HFFc6 (cell line): ENCODE measurements around the gene CHD9NB. TPM values are rescaled to one million over a fixed set of nuclear protein-coding genes. Genes with fewer than 3 reads are reported as not detected.

Source experiments
- DNase-seq: peaks from one replicate; pipeline ENCODE4 v3.0.0-alpha.2; 2018
- H3K27ac Mint-ChIP-seq: 2 replicates; pipeline ENCODE4 v1.8.0; 2020; ENCODE audit warnings: mild to moderate bottlenecking, mixed read lengths
- H3K27me3 Mint-ChIP-seq: 2 replicates; pipeline ENCODE4 v1.8.0; 2021; ENCODE audit warnings: mild to moderate bottlenecking, moderate library complexity, mixed read lengths; ENCODE audit not compliant: insufficient read depth
- H3K36me3 Mint-ChIP-seq: 2 replicates; pipeline ENCODE4 v1.8.0; 2021; ENCODE audit warnings: low read depth, mixed read lengths
- H3K4me1 Mint-ChIP-seq: 2 replicates; pipeline ENCODE4 v1.8.0; 2020; ENCODE audit warnings: low read depth, mixed read lengths
- H3K4me3 Mint-ChIP-seq: 2 replicates; pipeline ENCODE4 v1.8.0; 2020; ENCODE audit warnings: mild to moderate bottlenecking, moderate library complexity, mixed read lengths
- H3K9me3 Mint-ChIP-seq: 2 replicates; pipeline ENCODE4 v1.8.0; 2020; ENCODE audit warnings: mild to moderate bottlenecking, mixed read lengths
- CTCF ChIP-seq: fragments of 200-600 bp; sonication (generic); IDR thresholded peaks from 2 replicates; pipeline ENCODE4 v1.5.0; 2021; ENCODE audit warnings: antibody characterized with exemption, mild to moderate bottlenecking
- total RNA-seq, 6 experiments: library from RNA; stranded (reverse); fragmentation: NEBNext Ultra II Directional; extraction: Animal tissue kit (Norgen Biotek cat#: 25700); gene quantifications; 2 replicates in 1 of 6; 3 replicates in 5 of 6; pipeline ENCODE4 v1.2.3, GENCODE V29; 2021

Gene CHD9NB
- total RNA-seq, 6 experiments from 2014 or later, result 2.1 to 4.0 (median 3.1) TPM

- TF ChIP-seq CTCF, result no peak
- no peak for DNase-seq
- Mint-ChIP-seq H3K36me3 (peaks cover 23% of the 10 kb centered on the region), H3K27ac (peak overlapping the region; percentile 62), H3K27me3 (peaks cover 6% of the 10 kb centered on the region), H3K4me1 (peaks cover 97% of the 10 kb centered on the region), H3K4me3 (no peak overlapping the region), H3K9me3 (no peaks in the 10 kb centered on the region)
Measured at GRCh38 chr16:53082509-53082908, 29.8 kb upstream of the CHD9NB start.

GRCh38 chr16:53081686-53082407 lies 29.1 kb upstream of the CHD9NB start:
- H3K36me3 Mint-ChIP-seq, result peaks cover 23% of the 10 kb centered on the region
- no peaks in the 10 kb centered on the region for H3K9me3 Mint-ChIP-seq
- H3K27me3 Mint-ChIP-seq, result peaks cover 6% of the 10 kb centered on the region
- peaks cover 90% of the 10 kb centered on the region for H3K4me1 Mint-ChIP-seq
- H3K27ac Mint-ChIP-seq, result no peak overlapping the region; the same call in 1 of the 2 replicates
- DNase-seq, result no peak
- H3K4me3 Mint-ChIP-seq, result no peak overlapping the region
- TF ChIP-seq CTCF, result no peak

- H3K27ac Mint-ChIP-seq, result peak overlapping the region; percentile 87
- peaks cover 23% of the 10 kb centered on the region for H3K36me3 Mint-ChIP-seq
- H3K4me1 Mint-ChIP-seq, result peaks cover 82% of the 10 kb centered on the region
- no peak for TF ChIP-seq CTCF
- H3K27me3 Mint-ChIP-seq, result peaks cover 6% of the 10 kb centered on the region
- peak overlapping the region; percentile 81 for H3K4me3 Mint-ChIP-seq
- no peaks in the 10 kb centered on the region for H3K9me3 Mint-ChIP-seq
- DNase-seq, result no peak
Measured at GRCh38 chr16:53081032-53081424, 28.3 kb upstream of the CHD9NB start.

GRCh38 chr16:53080345-53081031 lies 27.8 kb upstream of the CHD9NB start:
- peak overlapping the region; percentile 81 for H3K4me3 Mint-ChIP-seq
- peaks cover 4% of the 10 kb centered on the region for H3K9me3 Mint-ChIP-seq
- peak; percentile 93 for DNase-seq
- H3K4me1 Mint-ChIP-seq, result peaks cover 77% of the 10 kb centered on the region
- peaks cover 6% of the 10 kb centered on the region for H3K27me3 Mint-ChIP-seq
- TF ChIP-seq CTCF, result no peak
- H3K27ac Mint-ChIP-seq, result peak overlapping the region; percentile 87
- H3K36me3 Mint-ChIP-seq, result peaks cover 28% of the 10 kb centered on the region

- TF ChIP-seq CTCF, result no peak
- Mint-ChIP-seq H3K27me3 (peaks cover 4% of the 10 kb centered on the region), H3K4me1 (peaks cover 62% of the 10 kb centered on the region), H3K9me3 (peaks cover 17% of the 10 kb centered on the region), H3K4me3 (no peak overlapping the region), H3K27ac (peak overlapping the region; percentile 87), H3K36me3 (peaks cover 41% of the 10 kb centered on the region)
- DNase-seq, result no peak
Measured at GRCh38 chr16:53078765-53079485, 26.2 kb upstream of the CHD9NB start.
